Activated CD4-positive, alpha-beta T cell treated with anti-CD3 and anti-CD28 coated beads, Interleukin-2, amount 50 U/mL, for 4 hours (primary cell): ENCODE measurements around the gene BCL10.
A peak's percentile ranks its signal among the peaks of the same experiment; 100 is the strongest.

Experiments used
- DNase-seq, 2 experiments: peaks; one replicate each; pipeline ENCODE4 v3.0.0-alpha.2; 2020

The BCL10 gene

GRCh38 chr1:85297855-85298629 is 21.6 kb upstream of the BCL10 start:
- peak; percentile 56 to 66 for DNase-seq

DNA sequence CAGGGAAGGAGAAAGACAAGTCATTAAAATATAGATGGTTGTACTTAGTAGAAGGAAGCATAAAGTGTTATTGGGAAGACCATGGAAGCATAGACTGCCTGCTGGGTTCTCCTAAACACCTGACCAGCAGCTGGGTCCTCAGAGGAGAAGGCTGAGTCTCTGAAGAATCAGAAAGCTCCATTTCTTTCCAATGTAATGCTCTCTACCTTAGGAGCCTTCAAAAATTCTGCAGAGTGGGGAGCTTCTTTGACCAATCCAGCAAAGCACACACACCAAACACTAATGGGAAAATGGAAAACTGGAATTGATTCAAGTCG is 21.1 kb upstream of the BCL10 start:
- no peak for DNase-seq

DNA sequence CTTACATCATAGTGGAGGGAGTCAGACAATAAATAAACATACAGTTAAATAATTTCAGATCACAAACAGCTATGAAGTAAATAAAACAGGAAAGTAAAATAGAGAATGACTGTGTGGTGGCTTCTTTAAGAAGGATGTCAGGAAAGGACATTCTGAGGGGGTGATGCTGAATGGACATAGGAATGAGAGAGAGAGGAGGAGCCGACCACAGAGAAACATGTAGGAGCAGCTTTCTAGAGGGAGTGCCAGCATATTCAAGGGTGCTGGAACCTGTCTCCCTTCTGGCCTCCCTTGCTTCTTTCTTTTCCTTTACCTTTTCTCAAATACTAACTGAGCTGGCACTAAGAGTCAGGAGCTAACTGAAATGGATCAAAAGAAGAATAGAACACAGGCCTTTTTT is 20.5 kb upstream of the BCL10 start:
- DNase-seq = no peak

GRCh38 chr1:85295654-85296053 is 19.2 kb upstream of the BCL10 start:
- DNase-seq = no peak

DNA sequence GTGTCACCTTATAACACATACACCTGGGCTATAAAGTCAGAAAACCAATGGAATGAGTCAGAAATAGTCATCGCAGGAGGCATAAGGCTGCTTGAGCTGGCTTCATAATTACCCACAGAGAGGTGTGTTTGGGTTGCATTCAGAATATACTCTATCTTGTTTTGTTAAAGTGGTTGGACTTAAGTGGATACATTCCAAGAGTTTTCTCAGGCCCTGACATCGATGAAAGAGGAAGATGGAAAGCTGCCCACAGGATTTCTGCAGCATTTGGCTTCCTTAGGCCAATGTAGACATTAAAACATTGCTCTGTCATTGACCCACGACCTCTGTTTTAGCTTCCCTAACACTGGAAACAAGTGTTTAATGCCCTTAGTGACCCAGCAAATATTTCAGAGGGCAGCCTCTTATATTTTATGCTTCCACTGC is 18.6 kb upstream of the BCL10 start:
- no peak for DNase-seq

- DNase-seq = no peak
Observed at GRCh38 chr1:85290826-85291225, 14.4 kb upstream of the BCL10 start.

DNA sequence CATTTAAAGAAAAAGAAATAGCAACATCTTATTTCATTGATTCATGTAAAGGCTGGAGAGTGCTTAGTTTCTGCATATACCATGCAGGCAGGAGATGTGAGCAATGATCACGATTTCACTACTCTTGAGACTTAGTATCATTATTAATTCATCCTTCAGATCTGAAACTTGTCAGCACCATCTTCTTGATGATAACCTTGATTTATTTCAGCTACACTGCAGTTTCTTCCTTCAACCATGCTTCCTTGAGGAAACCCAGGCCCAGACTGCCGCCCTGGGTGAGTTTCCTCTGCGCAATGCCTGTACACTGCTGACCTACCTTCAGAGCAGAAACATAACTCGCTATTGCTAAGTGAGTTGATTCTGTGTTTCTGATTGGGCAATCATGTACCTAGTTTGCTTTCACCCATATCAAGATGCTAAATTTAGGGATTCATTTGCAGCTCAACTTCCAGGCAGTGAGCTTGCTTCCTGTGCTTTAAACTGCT is 13.5 kb upstream of the BCL10 start:
- no peak for DNase-seq

GRCh38 chr1:85289207-85289847 is 12.9 kb upstream of the BCL10 start:
- DNase-seq = no peak

GRCh38 chr1:85284202-85284601 is 7.8 kb upstream of the BCL10 start:
- no peak for DNase-seq

DNA sequence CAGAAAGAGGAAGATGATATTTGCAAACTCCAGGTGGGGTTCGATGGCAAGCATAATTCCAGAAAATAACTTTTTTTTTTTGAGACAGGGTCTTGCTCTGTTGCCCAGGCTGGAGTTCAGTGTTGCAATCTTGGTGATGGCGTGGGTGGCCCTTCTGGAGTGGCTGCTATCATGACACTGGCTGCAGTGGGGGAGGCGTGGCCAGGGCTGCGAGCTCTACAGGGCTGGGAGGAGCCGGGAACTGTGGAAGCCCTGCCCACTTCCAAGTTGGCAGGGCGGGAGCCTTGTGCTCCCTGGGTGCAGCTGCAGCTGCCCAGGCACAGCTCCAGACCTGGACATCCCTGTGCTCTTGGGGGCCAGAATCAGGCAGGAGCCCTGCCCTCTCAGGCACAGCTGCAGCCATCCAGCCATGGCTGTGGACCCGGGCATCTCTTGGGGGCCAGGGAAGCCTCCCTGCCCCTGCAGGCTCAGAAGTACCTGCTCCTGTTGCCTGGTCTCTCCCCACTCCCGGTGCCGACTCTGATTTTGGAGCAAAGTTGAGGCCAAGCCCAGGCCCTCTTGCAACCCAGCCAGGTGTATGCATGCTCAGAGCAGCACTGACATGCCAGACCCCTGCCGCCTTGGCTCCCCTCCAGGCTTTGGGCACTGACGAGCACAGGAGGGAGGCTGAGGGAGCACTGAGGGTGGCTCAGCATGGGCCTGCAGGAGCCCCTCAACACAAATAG is 7.2 kb upstream of the BCL10 start:
- no peak for DNase-seq

GRCh38 chr1:85282424-85282823 is 6.0 kb upstream of the BCL10 start:
- no peak for DNase-seq

DNA sequence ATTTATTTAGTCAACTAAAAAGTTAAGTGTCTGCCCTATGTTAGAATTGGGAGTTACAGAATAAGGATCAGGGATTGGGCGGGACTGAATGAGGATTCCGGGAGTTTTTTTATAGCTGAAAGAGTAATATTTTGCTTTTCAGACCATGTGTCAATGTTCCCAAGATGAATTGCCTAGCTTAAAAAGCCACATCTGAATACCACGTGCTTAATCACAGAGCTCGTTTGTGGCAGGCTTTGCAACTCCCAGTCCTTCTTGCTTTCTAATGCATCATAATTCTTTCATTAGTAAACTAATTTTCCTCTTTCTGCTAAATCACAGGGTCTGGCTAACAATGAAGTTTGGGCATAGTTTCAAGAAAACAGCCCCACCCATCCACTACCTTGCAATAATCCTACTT is 4.2 kb upstream of the BCL10 start:
- no peak for DNase-seq

DNA sequence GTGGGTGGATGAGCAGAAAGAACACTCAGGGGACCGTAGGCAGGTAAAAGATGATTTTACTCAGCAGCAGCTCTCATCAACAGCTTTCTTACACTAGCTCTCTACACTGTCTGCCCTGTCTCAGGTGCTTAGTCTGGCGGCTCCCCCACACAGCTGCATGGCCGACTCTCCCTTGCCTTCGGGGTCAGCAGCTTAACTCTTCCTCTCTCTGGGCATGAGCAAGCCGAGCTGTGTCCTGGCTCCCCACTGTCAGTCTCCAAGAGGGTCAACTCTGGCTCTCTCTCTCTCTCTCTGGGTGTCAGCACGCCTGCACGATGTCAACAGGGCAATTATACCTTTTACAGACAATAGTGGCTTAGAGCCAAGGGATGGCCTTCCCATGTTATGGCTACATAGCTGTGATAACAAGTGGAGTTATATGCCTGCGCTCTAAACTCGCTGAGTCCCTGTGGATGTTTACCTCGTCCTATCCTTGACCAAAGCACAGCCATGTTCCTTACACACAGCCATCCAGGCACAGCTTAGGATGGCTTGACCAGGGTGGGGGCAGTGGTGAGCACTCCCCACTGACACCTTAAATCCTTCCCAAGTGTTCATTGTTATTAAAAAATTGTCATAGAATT is 3.1 kb upstream of the BCL10 start:
- no peak for DNase-seq

GRCh38 chr1:85278853-85279314 is 2.5 kb upstream of the BCL10 start:
- peak; percentile 30 to 41 for DNase-seq

- DNase-seq = no peak
Observed at GRCh38 chr1:85277802-85278201, 1.4 kb upstream of the BCL10 start.

DNA sequence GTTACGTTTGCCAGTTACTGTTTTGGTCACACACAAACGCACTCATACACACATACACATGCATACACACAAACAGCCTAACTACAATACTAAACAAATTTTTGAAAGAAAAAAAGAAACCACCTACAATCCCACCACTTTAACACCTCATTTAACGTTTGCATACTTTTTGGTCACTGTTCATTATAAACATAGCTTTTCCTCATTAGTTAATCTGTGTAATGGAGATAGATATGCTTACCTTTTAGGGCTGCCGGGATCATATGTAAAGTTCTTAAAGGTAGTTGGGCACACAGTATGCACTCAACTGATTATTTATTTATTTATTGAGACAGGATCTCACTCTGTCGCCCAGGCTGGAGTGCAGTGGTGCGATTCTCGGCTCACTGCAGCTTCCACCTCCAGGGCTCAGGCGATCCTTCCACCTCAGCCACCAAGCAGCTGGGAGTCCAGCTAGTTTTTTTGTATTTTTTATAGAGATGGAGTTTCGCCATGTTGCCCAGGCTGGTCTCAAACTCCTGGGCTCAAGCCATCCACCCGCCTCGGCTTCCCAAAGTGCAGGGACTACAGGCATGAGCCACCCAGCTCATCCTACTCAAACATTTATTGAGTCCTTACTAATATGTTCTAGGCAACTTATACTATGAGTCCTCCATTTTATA is 677 bp upstream of the BCL10 start:
- no peak for DNase-seq

- no peak for DNase-seq
Observed at GRCh38 chr1:85275701-85276214, 674 bp downstream of the BCL10 start.

DNA sequence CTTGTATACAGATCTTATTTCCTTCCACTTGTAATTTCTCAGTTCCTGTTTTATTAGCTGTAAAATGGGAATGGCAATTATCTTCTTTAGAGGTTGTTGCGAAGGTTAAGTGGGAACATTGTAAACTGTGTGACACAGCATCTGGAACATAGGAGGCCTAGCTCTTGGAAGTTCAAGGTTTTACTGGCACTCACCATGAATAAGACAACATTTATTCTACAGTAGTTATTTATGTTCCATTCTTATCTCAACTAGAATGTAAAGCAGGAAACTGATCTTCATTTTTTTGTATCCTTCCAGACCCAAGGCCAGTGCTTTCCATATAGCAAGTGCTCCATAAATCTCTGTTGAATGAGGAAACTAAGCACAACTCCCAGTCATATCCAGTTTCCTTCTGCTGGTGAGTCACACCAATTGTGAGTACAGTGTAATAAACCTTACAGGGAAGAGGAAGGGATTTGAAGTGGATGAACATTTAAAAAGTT is 1.4 kb downstream of the BCL10 start:
- DNase-seq = no peak

- DNase-seq = no peak
Observed at GRCh38 chr1:85273397-85273796, 3.0 kb downstream of the BCL10 start.

- DNase-seq = no peak
Observed at GRCh38 chr1:85268801-85269585, 7.4 kb downstream of the BCL10 start.

GRCh38 chr1:85267313-85267712 is 9.1 kb downstream of the BCL10 start:
- no peak for DNase-seq

DNA sequence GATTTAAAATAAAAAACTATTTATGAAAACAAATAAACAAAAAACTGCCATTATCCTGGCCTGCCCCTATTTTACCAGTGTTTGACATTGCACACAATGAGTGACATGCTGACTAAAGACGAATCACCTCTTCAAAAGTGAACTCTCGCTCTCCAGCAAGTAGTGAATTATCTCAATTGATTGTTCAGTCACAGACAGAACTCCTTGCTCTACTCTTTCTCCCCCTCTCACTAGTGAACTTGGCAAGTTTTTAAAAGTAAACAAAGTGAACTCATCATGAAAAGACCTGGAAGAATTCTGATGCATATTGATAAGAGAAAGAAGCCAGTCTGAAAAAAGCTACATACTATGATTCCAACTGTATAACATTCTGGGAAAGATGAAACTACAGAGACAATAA is 12.3 kb downstream of the BCL10 start:
- no peak for DNase-seq
